Measurements from ENCODE around the gene ALPP. TPM values are rescaled to one million over a fixed set of nuclear protein-coding genes. Genes with fewer than 3 reads are reported as not detected.
A peak's percentile ranks its signal among the peaks of the same experiment; 100 is the strongest.
"Not testable (repeated sequence)": the region's sequence is repeated elsewhere in the genome, so short reads cannot be mapped to it uniquely, and the experiment has no call there.

The ALPP gene
- polyA plus RNA-seq, 1 of the 3 experiments (the other 2 are of a cell fraction), result not detected

DNA sequence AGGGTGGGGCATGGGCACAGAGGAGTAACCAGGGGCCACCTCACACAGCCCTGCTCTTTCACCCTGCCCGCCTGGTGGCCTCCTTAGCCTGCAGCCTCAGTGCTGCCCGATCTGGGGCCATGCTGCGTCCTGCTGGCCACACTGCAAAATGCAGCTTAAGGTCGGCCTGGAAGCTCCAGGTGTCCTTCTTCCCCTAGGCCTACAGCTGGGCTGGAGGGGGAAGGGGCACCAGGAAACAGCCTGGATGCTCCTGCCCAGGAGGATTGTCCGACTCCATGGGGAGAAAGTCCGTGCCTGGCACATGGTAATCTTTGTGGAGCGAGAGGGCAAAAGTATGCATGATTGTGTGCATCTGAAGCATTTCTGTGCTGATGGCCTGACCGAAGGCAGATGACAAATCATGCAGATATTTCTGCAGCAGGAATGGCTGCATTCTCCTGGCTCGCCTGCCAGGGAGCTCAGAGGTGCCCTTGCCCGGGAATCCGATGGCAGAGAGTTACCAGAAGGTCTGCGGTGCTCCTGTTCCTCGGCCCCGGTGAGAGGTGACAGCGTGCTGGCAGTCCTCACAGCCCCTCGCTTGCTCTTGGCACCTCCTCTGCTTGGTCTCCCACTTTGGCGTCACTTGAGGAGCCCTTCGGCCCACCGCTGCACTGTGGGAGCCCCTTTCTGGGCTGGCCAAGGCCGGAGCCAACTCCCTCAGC lies 12.8 kb upstream of the ALPP start:
- peak; percentile 23; the same call in 1 of the 2 replicates for TF ChIP-seq SMC3 (IDR thresholded peaks at IDR 0.05; ENCODE audit: low read depth, low read length)
- TF ChIP-seq, protein P1, sequence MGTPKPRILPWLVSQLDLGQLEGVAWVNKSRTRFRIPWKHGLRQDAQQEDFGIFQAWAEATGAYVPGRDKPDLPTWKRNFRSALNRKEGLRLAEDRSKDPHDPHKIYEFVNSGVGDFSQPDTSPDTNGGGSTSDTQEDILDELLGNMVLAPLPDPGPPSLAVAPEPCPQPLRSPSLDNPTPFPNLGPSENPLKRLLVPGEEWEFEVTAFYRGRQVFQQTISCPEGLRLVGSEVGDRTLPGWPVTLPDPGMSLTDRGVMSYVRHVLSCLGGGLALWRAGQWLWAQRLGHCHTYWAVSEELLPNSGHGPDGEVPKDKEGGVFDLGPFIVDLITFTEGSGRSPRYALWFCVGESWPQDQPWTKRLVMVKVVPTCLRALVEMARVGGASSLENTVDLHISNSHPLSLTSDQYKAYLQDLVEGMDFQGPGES (IDR thresholded peaks at IDR 0.05; ENCODE audit: low read depth, low read length), result no peak
- TF ChIP-seq, protein P2, sequence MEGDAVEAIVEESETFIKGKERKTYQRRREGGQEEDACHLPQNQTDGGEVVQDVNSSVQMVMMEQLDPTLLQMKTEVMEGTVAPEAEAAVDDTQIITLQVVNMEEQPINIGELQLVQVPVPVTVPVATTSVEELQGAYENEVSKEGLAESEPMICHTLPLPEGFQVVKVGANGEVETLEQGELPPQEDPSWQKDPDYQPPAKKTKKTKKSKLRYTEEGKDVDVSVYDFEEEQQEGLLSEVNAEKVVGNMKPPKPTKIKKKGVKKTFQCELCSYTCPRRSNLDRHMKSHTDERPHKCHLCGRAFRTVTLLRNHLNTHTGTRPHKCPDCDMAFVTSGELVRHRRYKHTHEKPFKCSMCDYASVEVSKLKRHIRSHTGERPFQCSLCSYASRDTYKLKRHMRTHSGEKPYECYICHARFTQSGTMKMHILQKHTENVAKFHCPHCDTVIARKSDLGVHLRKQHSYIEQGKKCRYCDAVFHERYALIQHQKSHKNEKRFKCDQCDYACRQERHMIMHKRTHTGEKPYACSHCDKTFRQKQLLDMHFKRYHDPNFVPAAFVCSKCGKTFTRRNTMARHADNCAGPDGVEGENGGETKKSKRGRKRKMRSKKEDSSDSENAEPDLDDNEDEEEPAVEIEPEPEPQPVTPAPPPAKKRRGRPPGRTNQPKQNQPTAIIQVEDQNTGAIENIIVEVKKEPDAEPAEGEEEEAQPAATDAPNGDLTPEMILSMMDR (IDR thresholded peaks at IDR 0.05), result peak; percentile 59
- peak; percentile 41 for TF ChIP-seq RAD21 (IDR thresholded peaks at IDR 0.05; ENCODE audit: low read length)
- no peaks in the 10 kb centered on the region for H3K79me2 ChIP-seq (ENCODE audit: insufficient read depth)
- H4K20me1 ChIP-seq (ENCODE audit: insufficient read depth), result no peaks in the 10 kb centered on the region
- ChIA-PET POLR2A (interaction anchor here (0.6 kb wide), 1 partner anchor 49 kb away, joined by 3 read pairs; no protein-coding TSS in a partner anchor), CTCF (interaction anchor here (0.6 to 1.2 kb wide), 6 partner anchors 11 to 459 kb away, joined by 3 to 4 read pairs (median 3); no protein-coding TSS in a partner anchor)
- H3K36me3 ChIP-seq (replicated peaks in 1 of 2; ENCODE audit: control insufficient read depth in 1 of 2, insufficient read depth in 2 of 2, low read length in 1 of 2), result no peaks in the 10 kb centered on the region
- H3K4me3 ChIP-seq (ENCODE audit: low read depth in 2 of 2, low read length in 1 of 2), result no peak overlapping the region
- H2AFZ ChIP-seq (ENCODE audit: low read depth), result no peak overlapping the region
- no peaks in the 10 kb centered on the region for H3K27me3 ChIP-seq (ENCODE audit: insufficient read depth)
- no peaks in the 10 kb centered on the region for H3F3A ChIP-seq (replicated peaks; ENCODE audit: insufficient read depth)
- H3K4me1 ChIP-seq (ENCODE audit: control insufficient read depth in 1 of 2, insufficient read depth in 2 of 2, low read depth in 1 of 2, low read length in 1 of 2), result no peaks in the 10 kb centered on the region; a peak in 1 of 4 replicates
- H3K9ac ChIP-seq, result no peak overlapping the region
- no peaks in the 10 kb centered on the region for H3K9me2 ChIP-seq
- H3K27ac ChIP-seq (ENCODE audit: low read depth in 2 of 2, low read length in 1 of 2), result no peak overlapping the region
- H3K4me2 ChIP-seq, result no peak overlapping the region
- 65% methylated on average over 12 of the region's 20 CpGs for WGBS (ENCODE audit: low lambda C conversion rate)
- H3K9me3 ChIP-seq, result no peaks in the 10 kb centered on the region
- peak; percentile 73 for DNase-seq

DNA sequence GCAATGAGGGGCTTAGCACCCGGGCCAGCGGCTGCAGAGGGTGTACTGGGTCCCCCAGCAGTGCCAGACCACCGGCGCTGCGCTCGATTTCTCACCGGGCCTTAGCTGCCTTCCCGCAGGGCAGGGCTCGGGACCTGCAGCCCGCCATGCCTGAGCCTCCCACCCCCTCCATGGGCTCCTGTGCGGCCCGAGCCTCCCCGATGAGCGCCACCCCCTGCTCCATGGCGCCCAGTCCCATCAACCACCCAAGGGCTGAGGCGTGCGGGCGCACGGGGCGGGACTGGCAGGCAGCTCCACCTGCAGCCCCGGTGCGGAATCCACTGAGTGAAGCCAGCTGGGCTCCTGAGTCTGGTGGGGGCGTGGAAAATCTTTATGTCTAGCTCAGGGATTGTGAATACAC lies 12.1 kb upstream of the ALPP start:
- H3K9me3 ChIP-seq; DNase-seq; H3F3A ChIP-seq (replicated peaks; ENCODE audit: insufficient read depth); H3K36me3 ChIP-seq (replicated peaks in 1 of 2; ENCODE audit: control insufficient read depth in 1 of 2, insufficient read depth in 2 of 2, low read length in 1 of 2); H3K79me2 ChIP-seq (ENCODE audit: insufficient read depth); H2AFZ ChIP-seq (ENCODE audit: low read depth); H3K9ac ChIP-seq; H4K20me1 ChIP-seq (ENCODE audit: insufficient read depth); H3K9me2 ChIP-seq; POLR2A ChIA-PET; H3K4me1 ChIP-seq (ENCODE audit: control insufficient read depth in 1 of 2, insufficient read depth in 2 of 2, low read depth in 1 of 2, low read length in 1 of 2); H3K4me3 ChIP-seq (ENCODE audit: low read depth in 2 of 2, low read length in 1 of 2); H3K27me3 ChIP-seq (ENCODE audit: insufficient read depth); H3K4me2 ChIP-seq; H3K27ac ChIP-seq (ENCODE audit: low read depth in 2 of 2, low read length in 1 of 2): not testable (repeated sequence)
- 85% methylated on average over 17 of the region's 23 CpGs for WGBS (ENCODE audit: low lambda C conversion rate)
- CTCF ChIA-PET, result interaction anchor here (1.2 to 2.2 kb wide), 3 partner anchors 73 to 441 kb away, joined by 3 to 9 read pairs (median 6); partner anchors contain the start of gene PRSS56

DNA sequence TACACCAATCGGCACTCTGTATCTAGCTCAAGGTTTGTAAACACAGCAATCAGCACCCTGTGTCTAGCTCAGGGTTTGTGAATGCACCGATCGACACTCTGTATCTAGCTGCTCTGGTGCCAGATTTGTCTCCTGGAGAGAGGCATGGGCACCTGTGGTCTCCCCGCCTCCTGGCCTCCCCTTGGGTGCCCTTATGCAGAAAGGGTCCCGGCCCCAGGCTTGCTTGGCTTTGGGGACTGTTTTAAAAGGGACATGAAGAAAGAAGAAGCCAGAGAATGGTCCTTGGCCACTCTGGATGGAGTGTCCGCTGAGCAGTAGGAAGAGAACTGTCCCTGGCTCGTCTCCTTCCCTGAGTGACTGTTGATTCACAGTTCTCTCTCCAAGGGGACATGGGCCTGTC lies 11.5 kb upstream of the ALPP start:
- Histone ChIP-seq H3F3A (replicated peaks; ENCODE audit: insufficient read depth) (no peaks in the 10 kb centered on the region), H3K9me3 (no peaks in the 10 kb centered on the region), H4K20me1 (ENCODE audit: insufficient read depth) (no peaks in the 10 kb centered on the region), H3K79me2 (ENCODE audit: insufficient read depth) (no peaks in the 10 kb centered on the region), H3K27ac (ENCODE audit: low read depth in 2 of 2, low read length in 1 of 2) (no peak overlapping the region), H3K36me3 (replicated peaks in 1 of 2; ENCODE audit: control insufficient read depth in 1 of 2, insufficient read depth in 2 of 2, low read length in 1 of 2) (no peaks in the 10 kb centered on the region), H3K27me3 (ENCODE audit: insufficient read depth) (no peaks in the 10 kb centered on the region), H3K9ac (no peak overlapping the region), H3K4me2 (no peak overlapping the region), H3K4me1 (ENCODE audit: control insufficient read depth in 1 of 2, insufficient read depth in 2 of 2, low read depth in 1 of 2, low read length in 1 of 2) (no peaks in the 10 kb centered on the region; a peak in 1 of 4 replicates), H3K4me3 (ENCODE audit: low read depth in 2 of 2, low read length in 1 of 2) (no peak overlapping the region), H2AFZ (ENCODE audit: low read depth) (no peak overlapping the region), H3K9me2 (no peaks in the 10 kb centered on the region)
- POLR2A ChIA-PET, result no interaction called here
- CTCF ChIA-PET, result interaction anchor here (1.1 to 2.2 kb wide), 4 partner anchors 70 to 467 kb away, joined by 3 to 9 read pairs (median 6); partner anchors contain the start of gene PRSS56
- TF ChIP-seq, protein P3, sequence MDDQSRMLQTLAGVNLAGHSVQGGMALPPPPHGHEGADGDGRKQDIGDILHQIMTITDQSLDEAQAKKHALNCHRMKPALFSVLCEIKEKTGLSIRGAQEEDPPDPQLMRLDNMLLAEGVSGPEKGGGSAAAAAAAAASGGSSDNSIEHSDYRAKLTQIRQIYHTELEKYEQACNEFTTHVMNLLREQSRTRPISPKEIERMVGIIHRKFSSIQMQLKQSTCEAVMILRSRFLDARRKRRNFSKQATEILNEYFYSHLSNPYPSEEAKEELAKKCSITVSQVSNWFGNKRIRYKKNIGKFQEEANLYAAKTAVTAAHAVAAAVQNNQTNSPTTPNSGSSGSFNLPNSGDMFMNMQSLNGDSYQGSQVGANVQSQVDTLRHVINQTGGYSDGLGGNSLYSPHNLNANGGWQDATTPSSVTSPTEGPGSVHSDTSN (IDR thresholded peaks at IDR 0.05), result no peak
- no peak for TF ChIP-seq EP300 (IDR thresholded peaks at IDR 0.05; ENCODE audit: borderline replicate concordance in 1 of 2, low read depth in 1 of 2, low read length in 1 of 2)
- no peak for TF ChIP-seq YY1 (IDR thresholded peaks at IDR 0.05; ENCODE audit: low read depth)
- TF ChIP-seq, protein P2 (IDR thresholded peaks at IDR 0.05), result no peak
- no peak for TF ChIP-seq SMC3 (IDR thresholded peaks at IDR 0.05; ENCODE audit: low read depth, low read length)
- TF ChIP-seq NFIC (IDR thresholded peaks at IDR 0.05; ENCODE audit: borderline replicate concordance), result no peak
- TF ChIP-seq RXRA (IDR thresholded peaks at IDR 0.05; ENCODE audit: borderline replicate concordance, low read depth), result no peak
- TF ChIP-seq ELF1 (IDR thresholded peaks at IDR 0.05), result no peak
- TF ChIP-seq, protein P4, sequence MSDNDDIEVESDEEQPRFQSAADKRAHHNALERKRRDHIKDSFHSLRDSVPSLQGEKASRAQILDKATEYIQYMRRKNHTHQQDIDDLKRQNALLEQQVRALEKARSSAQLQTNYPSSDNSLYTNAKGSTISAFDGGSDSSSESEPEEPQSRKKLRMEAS (IDR thresholded peaks at IDR 0.05; ENCODE audit: low read depth), result no peak
- TF ChIP-seq, protein P5, sequence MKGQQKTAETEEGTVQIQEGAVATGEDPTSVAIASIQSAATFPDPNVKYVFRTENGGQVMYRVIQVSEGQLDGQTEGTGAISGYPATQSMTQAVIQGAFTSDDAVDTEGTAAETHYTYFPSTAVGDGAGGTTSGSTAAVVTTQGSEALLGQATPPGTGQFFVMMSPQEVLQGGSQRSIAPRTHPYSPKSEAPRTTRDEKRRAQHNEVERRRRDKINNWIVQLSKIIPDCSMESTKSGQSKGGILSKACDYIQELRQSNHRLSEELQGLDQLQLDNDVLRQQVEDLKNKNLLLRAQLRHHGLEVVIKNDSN (IDR thresholded peaks at IDR 0.05; ENCODE audit: borderline replicate concordance, low read depth), result no peak
- 55% methylated on average over 7 of the region's 7 CpGs for WGBS (ENCODE audit: low lambda C conversion rate)
- no peak for DNase-seq
